ENCODE data around the gene PIGR.
A peak's percentile ranks its signal among the peaks of the same experiment; 100 is the strongest.

PIGR gene

GRCh38 chr1:206909161-206909882, 36.9 kb downstream of the PIGR start:
- peak; percentile 64 for DNase-seq (ENCODE audit: low spot score)

GRCh38 chr1:206908038-206908437, 38.2 kb downstream of the PIGR start:
- no peak for DNase-seq (ENCODE audit: low spot score)

- no peak for DNase-seq (ENCODE audit: low spot score)
These were observed 38.8 kb downstream of the PIGR start for GRCh38 chr1:206907304-206907991.

GRCh38 chr1:206905295-206906164, 40.7 kb downstream of the PIGR start:
- DNase-seq (ENCODE audit: low spot score): no peak

GRCh38 chr1:206904423-206905142, 41.7 kb downstream of the PIGR start:
- no peak for DNase-seq (ENCODE audit: low spot score)

GRCh38 chr1:206903687-206904086, 42.6 kb downstream of the PIGR start:
- no peak for DNase-seq (ENCODE audit: low spot score)

- no peak for DNase-seq (ENCODE audit: low spot score)
These were observed 43.6 kb downstream of the PIGR start for GRCh38 chr1:206902702-206903101.

GRCh38 chr1:206901944-206902343, 44.3 kb downstream of the PIGR start:
- DNase-seq (ENCODE audit: low spot score): no peak

GRCh38 chr1:206900149-206900548, 46.1 kb downstream of the PIGR start:
- DNase-seq (ENCODE audit: low spot score): no peak

GRCh38 chr1:206899717-206900116, 46.5 kb downstream of the PIGR start:
- no peak for DNase-seq (ENCODE audit: low spot score)

- DNase-seq (ENCODE audit: low spot score): no peak
These were observed 47.3 kb downstream of the PIGR start for GRCh38 chr1:206898915-206899431.

- DNase-seq (ENCODE audit: low spot score): no peak
These were observed 48.0 kb downstream of the PIGR start for GRCh38 chr1:206898089-206898914.

- no peak for DNase-seq (ENCODE audit: low spot score)
These were observed 49.1 kb downstream of the PIGR start, which contains the start of gene IL24 for GRCh38 chr1:206897175-206897574. Gene IL24, plus strand, starts transcription at chr1:206897443. Its CDS starts 390 bp downstream, at chr1:206897833.

GRCh38 chr1:206896261-206896660, 50.0 kb downstream of the PIGR start:
- no peak for DNase-seq (ENCODE audit: low spot score)

GRCh38 chr1:206895837-206896242, 50.4 kb downstream of the PIGR start:
- DNase-seq (ENCODE audit: low spot score): no peak

- DNase-seq (ENCODE audit: low spot score): no peak
These were observed 50.9 kb downstream of the PIGR start for GRCh38 chr1:206895325-206895724.

GRCh38 chr1:206893380-206893779, 52.9 kb downstream of the PIGR start:
- no peak for DNase-seq (ENCODE audit: low spot score)

- no peak for DNase-seq (ENCODE audit: low spot score)
These were observed 53.8 kb downstream of the PIGR start for GRCh38 chr1:206892351-206892984.

GRCh38 chr1:206891412-206891811, 54.9 kb downstream of the PIGR start:
- DNase-seq (ENCODE audit: low spot score): no peak

Measured in CD4-positive, alpha-beta T cell treated with Interleukin-6 at 100 ng/mL for 8 hours (primary cell).